Stomach (tissue), 4 donors: Measurements from ENCODE around the gene MEG3.

ENCODE experiments used
- EP300 ChIP-seq: sonication (generic); formaldehyde crosslinking; IDR thresholded peaks from one replicate; pipeline ENCODE4 v1.6.1; 2017; ENCODE audit warnings: antibody characterized with exemption
- POLR2A ChIP-seq, 4 donors: fragments of 450-650 bp; IDR thresholded peaks; one replicate each; pipeline ENCODE4 v1.6.1; 2016; ENCODE audit warnings: antibody characterized with exemption in 4 of 4, control low read depth in 2 of 4, mild to moderate bottlenecking in 1 of 4, moderate library complexity in 1 of 4
- POLR2AphosphoS5 ChIP-seq, 3 donors: sonication (generic); formaldehyde crosslinking; IDR thresholded peaks; one replicate each; pipeline ENCODE4 v1.6.1; 2016; ENCODE audit warnings: antibody characterized with exemption in 3 of 3
- TF ChIP-seq, protein P1 (sequence below), 7 experiments: fragments of 450-650 bp in 4 of 7; fragments of 200-600 bp in 3 of 7; sonication (generic) in 3 of 7; IDR thresholded peaks; one replicate each; pipeline ENCODE4 v1.5.1; 2016 to 2019; ENCODE audit warnings: antibody characterized with exemption in 7 of 7, control low read depth in 2 of 7, mild to moderate bottlenecking in 1 of 7

DNA sequence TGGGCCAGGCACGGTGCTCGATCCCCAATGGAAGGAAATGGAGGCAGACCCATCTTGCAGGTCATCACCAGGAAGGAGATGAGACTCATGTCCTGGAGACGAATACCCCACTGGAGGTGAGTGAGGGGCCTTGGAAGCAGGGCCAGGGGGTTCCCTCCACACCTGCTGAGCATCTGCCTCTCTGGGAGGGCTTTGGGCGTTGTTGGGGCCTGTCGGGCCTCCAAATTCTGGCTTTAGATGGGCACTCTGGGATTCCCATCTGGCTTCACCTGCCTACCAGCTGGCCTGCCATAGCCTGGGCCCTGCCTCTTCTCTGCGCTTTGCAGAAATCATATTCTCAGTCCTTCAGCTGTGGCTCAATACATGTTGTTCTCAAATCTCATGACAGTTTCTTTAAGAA lies 63.7 kb downstream of the MEG3 start:
- TF ChIP-seq POLR2A (IDR thresholded peaks at IDR 0.05), result no peak
- TF ChIP-seq, protein P1, sequence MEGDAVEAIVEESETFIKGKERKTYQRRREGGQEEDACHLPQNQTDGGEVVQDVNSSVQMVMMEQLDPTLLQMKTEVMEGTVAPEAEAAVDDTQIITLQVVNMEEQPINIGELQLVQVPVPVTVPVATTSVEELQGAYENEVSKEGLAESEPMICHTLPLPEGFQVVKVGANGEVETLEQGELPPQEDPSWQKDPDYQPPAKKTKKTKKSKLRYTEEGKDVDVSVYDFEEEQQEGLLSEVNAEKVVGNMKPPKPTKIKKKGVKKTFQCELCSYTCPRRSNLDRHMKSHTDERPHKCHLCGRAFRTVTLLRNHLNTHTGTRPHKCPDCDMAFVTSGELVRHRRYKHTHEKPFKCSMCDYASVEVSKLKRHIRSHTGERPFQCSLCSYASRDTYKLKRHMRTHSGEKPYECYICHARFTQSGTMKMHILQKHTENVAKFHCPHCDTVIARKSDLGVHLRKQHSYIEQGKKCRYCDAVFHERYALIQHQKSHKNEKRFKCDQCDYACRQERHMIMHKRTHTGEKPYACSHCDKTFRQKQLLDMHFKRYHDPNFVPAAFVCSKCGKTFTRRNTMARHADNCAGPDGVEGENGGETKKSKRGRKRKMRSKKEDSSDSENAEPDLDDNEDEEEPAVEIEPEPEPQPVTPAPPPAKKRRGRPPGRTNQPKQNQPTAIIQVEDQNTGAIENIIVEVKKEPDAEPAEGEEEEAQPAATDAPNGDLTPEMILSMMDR (IDR thresholded peaks at IDR 0.05), result no peak
- TF ChIP-seq POLR2AphosphoS5 (IDR thresholded peaks at IDR 0.05), result no peak
- no peak for TF ChIP-seq EP300
